GM03348 (cell line): Measurements from ENCODE around the gene LRP1.

ENCODE experiments used
- DNase-seq: peaks from one replicate; pipeline ENCODE4 v3.0.0; 2012; ENCODE audit warnings: low spot score

Gene LRP1

GRCh38 chr12:57236201-57236924, 108.1 kb downstream of the LRP1 start:
- no peak for DNase-seq

GRCh38 chr12:57236925-57237595, 108.8 kb downstream of the LRP1 start:
- peak; percentile 60 for DNase-seq

GRCh38 chr12:57237596-57237931, 109.3 kb downstream of the LRP1 start:
- DNase-seq: no peak

DNA sequence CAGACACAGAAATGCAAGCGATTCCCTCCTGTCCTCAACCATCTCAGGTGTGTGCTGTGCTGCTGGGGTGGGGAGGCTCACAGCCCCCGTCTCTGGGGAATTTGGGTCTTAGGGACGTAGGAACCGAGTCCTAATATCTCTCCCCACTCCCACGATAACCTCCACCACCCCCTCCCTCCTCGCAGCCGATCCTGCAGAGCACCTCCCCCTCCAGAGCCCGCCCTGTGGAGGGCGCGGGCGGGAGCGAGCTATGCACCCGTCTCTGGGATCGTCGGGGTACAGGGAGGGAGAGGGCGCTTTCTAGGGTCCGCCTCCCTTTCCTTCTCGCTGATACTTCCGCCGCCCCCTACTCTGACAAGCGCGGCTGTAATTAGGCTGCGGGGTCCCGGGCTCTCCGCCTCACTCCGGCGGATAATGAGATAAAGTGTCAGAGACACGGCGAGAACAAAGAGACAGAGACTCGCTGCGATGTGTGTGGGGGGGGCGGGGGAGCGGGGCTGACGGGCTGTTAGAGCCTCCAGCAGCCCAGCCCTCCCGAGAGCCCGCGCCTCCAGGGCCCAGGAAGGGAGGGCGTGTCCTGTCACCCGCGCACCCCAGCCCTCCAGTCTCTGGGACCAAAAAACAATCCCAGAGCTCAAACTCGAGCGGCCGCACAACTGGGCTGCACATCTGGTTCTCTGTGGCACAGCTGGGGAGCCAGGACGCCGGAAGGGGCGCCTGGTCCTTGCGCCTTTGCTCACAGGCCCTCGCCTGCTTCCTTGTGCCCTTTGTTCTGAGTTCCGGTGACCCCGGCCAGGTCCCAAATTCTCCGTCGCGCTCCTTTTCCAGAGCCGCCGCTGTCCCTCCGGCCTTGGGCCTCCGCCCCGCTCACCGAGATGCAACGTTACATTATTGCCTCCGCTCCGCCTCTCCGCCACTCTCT, 109.9 kb downstream of the LRP1 start:
- DNase-seq: peak; percentile 49

GRCh38 chr12:57238854-57239554, 110.7 kb downstream of the LRP1 start:
- DNase-seq: peak; percentile 97

DNA sequence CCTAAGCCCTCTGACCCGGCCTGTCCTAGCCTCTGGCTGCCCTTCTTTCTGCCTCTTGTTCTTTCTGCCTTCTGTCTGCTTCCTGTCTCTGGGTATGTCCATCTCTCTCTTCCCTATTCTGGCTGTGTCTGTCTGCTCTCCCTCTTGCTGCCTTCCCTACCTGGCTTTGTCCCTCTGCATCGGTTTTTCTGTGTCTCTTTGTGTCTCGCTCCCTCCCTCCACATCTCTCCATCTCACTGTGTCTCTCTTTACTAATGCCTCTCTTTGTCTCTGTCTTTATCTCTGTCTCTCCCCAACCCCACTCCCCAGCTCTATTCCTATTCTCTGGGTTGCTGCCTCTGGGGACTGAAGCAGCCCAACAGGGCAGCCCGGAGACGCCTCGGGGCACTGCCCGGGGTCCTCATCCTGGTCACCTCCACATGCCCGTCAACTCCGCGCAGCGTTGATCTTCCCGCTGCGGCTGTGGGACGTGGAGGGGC, 111.3 kb downstream of the LRP1 start:
- no peak for DNase-seq

- peak; percentile 82 for DNase-seq
These were observed 112.0 kb downstream of the LRP1 start for GRCh38 chr12:57240066-57240921.

GRCh38 chr12:57240926-57241401, 112.7 kb downstream of the LRP1 start:
- DNase-seq: peak; percentile 48

DNA sequence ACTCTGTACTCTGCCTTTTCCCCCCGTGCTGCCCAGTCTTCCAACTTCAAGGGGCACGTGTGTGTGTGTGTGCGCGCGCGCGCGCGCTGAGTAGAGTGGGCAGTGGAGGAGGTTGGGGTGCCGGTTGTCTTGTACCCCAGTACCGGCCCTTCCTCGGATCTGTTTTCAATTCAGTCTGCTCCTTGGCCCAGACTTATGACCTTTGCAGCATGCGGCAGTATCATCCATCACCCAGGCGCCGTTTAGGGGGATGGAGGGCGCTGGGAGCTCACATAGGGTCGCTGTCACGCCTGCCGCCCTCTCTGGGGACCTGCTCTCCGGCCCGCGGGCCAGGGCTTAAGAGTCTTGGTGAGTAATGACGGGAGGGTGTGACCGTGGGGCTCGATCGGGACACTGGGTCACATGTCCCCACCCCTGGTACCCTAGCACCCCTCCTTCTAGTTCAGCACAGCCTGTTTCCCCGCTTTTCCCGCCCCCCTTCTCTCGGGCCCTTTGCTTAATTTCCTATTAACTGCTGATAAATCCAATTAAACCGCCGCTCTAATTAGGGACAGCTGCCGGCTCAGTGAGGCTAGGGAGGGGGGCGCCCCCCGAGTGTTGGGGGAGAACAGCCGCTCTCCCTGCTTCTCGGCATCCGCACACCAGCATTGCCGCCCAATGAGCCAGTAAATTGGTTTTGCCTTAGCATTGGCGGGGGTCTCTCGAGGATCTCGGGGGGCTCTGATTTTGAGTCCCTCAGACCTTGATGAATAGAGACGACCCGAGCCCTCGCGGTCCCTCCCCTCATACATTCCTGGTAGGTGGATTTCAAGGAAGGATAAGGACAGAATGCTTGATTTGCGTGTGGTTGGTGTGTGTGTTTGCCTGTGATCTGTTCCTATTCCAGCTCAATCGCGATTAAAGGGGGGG, 113.4 kb downstream of the LRP1 start:
- no peak for DNase-seq

- no peak for DNase-seq
These were observed 114.0 kb downstream of the LRP1 start for GRCh38 chr12:57242329-57242690.

- DNase-seq: peak; percentile 60
These were observed 114.6 kb downstream of the LRP1 start for GRCh38 chr12:57242691-57243454.

DNA sequence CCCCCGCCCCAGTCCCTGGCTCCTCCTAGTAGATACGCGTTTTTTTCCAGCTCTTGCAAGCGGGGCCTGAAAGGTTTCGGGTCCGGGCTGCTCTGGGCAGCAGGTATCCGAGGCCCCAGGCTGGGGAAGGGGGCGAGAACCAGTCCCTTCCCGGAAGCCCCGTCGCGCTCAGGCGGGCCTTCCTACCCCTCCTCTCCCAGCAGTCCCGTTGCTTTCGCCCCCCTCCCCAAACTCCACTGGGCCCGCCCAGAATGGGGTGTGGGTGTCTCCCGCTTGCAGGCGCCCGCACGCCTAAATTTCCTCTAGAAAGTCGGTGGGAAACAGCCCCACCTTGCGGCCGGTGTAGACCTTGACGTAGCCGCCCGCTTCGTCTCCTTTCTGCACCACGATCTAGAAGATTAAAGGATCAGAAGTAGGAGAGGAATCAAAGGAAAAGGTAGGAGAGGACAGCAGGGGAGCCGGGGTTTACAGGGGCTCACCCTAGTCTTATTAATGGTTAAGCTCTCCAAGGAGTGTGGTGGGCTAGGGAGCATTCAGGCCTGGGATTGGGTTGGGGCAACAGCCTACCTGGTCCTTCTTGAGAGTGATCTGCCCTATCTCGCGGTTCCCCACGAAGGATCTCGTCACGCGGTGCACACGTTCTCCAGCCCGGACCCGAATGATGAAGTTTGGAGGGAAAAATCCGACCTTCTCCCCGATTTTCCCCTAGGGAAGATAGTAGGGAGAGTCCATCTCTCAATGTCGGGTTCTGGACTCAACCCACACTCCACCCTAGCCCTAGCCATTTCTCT, 115.4 kb downstream of the LRP1 start:
- peak; percentile 86 for DNase-seq

DNA sequence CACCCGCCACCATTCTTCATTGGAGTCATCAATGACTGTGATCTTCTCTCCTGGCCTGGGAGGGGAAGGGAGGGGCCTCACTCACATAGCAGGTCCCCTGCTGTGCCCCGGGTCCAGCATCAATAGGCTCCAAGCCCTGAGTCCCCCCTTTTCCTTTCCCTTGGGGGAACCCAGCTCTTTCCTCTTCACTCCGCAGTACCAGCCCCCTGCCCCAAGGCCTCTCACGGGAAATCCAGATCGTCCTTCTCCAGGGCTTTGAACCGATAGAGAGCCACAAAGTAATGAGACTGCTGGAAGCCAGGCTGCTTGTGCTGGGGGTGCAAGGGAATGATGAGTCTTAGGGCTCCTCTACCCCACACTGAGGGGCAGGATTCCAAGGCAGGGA, 116.0 kb downstream of the LRP1 start:
- DNase-seq: no peak

GRCh38 chr12:57247041-57247440, 118.8 kb downstream of the LRP1 start:
- DNase-seq: no peak

- DNase-seq: no peak
These were observed 120.9 kb downstream of the LRP1 start for GRCh38 chr12:57248934-57249742.

- DNase-seq: no peak
These were observed 122.3 kb downstream of the LRP1 start for GRCh38 chr12:57250541-57250940.

DNA sequence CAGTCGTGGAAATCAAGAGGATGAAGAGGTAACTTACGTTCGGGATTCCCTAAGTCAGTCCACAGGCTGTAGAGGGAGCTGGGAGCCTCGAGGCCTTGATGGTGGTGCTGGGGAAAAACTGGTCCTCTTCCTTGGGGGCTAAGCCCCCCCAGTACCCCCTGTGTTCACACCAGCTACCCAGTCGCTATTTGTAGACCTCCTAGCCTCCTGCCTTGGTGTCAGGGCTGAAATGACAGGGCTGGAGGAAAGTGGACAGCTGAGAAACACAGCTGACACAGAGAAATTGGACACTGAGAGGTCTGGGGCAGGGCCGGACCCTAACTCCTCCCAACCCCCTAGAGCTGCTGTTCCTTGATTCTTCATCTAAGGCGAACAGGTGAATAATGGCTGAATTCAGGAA, 122.7 kb downstream of the LRP1 start, which contains the start of gene STAC3:
Gene STAC3, minus strand, starts transcription at position 232 of the 400 bp plus-strand sequence. CDS start 1,551 bp downstream, outside the sequence.
- no peak for DNase-seq
